Mesenchymal stem cell (in vitro differentiated cells and primary cell): ENCODE results near the gene AHNAK2.

ENCODE experiments used
- DNase-seq: peaks from one replicate; pipeline ENCODE4 v3.0.0-alpha.2; 2013
- H2AFZ ChIP-seq: one replicate; pipeline ENCODE4 v1.6.1; 2013; ENCODE audit warnings: low read depth, mild to moderate bottlenecking, control low read depth, inconsistent platforms, low read length, moderate library complexity
- H2AK5ac ChIP-seq: 2 replicates; pipeline ENCODE4 v1.6.1; 2013; ENCODE audit warnings: low read length, moderate library complexity, mild to moderate bottlenecking, inconsistent platforms; ENCODE audit not compliant: severe bottlenecking
- H2BK120ac ChIP-seq: one replicate; pipeline ENCODE4 v1.6.1; 2013; ENCODE audit warnings: low read depth, mild to moderate bottlenecking, inconsistent platforms, low read length, moderate library complexity
- H2BK12ac ChIP-seq, 2 experiments: one replicate each; pipeline ENCODE4 v1.6.1; 2013; ENCODE audit warnings: inconsistent platforms in 2 of 2, low read length in 2 of 2, mild to moderate bottlenecking in 2 of 2, moderate library complexity in 2 of 2, control low read depth in 1 of 2
- H2BK15ac ChIP-seq: one replicate; pipeline ENCODE4 v1.6.1; 2013; ENCODE audit warnings: mild to moderate bottlenecking, low read depth, inconsistent platforms; ENCODE audit not compliant: poor library complexity, severe bottlenecking
- H2BK5ac ChIP-seq: 2 replicates; pipeline ENCODE4 v1.6.1; 2013; ENCODE audit warnings: low read depth, mild to moderate bottlenecking, low read length, control low read depth, inconsistent platforms; ENCODE audit not compliant: poor library complexity, severe bottlenecking
- H3K14ac ChIP-seq, 2 experiments: one replicate each; pipeline ENCODE4 v1.6.1; 2013; ENCODE audit warnings: inconsistent platforms in 2 of 2, low read length in 2 of 2, control low read depth in 1 of 2, mild to moderate bottlenecking in 1 of 2, moderate library complexity in 1 of 2
- H3K18ac ChIP-seq, 2 experiments: one replicate each; pipeline ENCODE4 v1.6.1; 2013; ENCODE audit warnings: inconsistent platforms in 2 of 2, low read length in 2 of 2, control low read depth in 1 of 2, low read depth in 1 of 2, mild to moderate bottlenecking in 1 of 2
- H3K23ac ChIP-seq, 2 experiments: one replicate each; pipeline ENCODE4 v1.6.1; 2013; ENCODE audit warnings: inconsistent platforms in 2 of 2, low read length in 2 of 2, mild to moderate bottlenecking in 2 of 2, moderate library complexity in 2 of 2, control low read depth in 1 of 2
- H3K27ac ChIP-seq: 2 replicates; pipeline ENCODE4 v1.5.1; 2013; ENCODE audit warnings: mild to moderate bottlenecking, moderate library complexity, low read length, control low read depth, inconsistent platforms; ENCODE audit not compliant: poor library complexity, severe bottlenecking
- H3K27me3 ChIP-seq, 2 experiments: 2 replicates each; pipeline versions ENCODE4 v1.6.1 to v1.7.0; 2013; ENCODE audit warnings: low read length in 2 of 2, mild to moderate bottlenecking in 2 of 2, moderate library complexity in 2 of 2, control low read depth in 1 of 2, inconsistent platforms in 1 of 2; ENCODE audit not compliant: control insufficient read depth in 1 of 2, insufficient read depth in 1 of 2
- H3K36me3 ChIP-seq, 2 experiments: 2 replicates each; pipeline versions ENCODE4 v1.6.1 to v1.7.0; 2013; ENCODE audit warnings: low read length in 2 of 2, control low read depth in 1 of 2, inconsistent platforms in 1 of 2, low read depth in 1 of 2, mild to moderate bottlenecking in 1 of 2; ENCODE audit not compliant: insufficient read depth in 2 of 2, control insufficient read depth in 1 of 2
- H3K4ac ChIP-seq, 2 experiments: one replicate each; pipeline ENCODE4 v1.6.1; 2013; ENCODE audit warnings: inconsistent platforms in 2 of 2, low read length in 2 of 2, mild to moderate bottlenecking in 2 of 2, moderate library complexity in 2 of 2, control low read depth in 1 of 2, low read depth in 1 of 2
- H3K4me1 ChIP-seq: 2 replicates; pipeline ENCODE4 v1.6.1; 2013; ENCODE audit warnings: low read depth, low read length, control low read depth; ENCODE audit not compliant: control insufficient read depth, insufficient read depth
- H3K4me2 ChIP-seq: 2 replicates; pipeline ENCODE4 v1.6.1; 2013; ENCODE audit warnings: low read length, mild to moderate bottlenecking, inconsistent platforms; ENCODE audit not compliant: poor library complexity, severe bottlenecking
- H3K4me3 ChIP-seq, 2 experiments: 2 replicates each; pipeline versions ENCODE4 v1.5.1 to v1.7.0; 2013; ENCODE audit warnings: low read length in 2 of 2, mild to moderate bottlenecking in 2 of 2, control low read depth in 1 of 2, low read depth in 1 of 2; ENCODE audit not compliant: insufficient read depth in 1 of 2
- H3K79me1 ChIP-seq: replicated peaks from 2 replicates; pipeline ENCODE4 v1.6.1; 2013; ENCODE audit warnings: mild to moderate bottlenecking, control low read depth, low read length, inconsistent platforms; ENCODE audit not compliant: poor library complexity, severe bottlenecking
- H3K9ac ChIP-seq: 2 replicates; pipeline ENCODE4 v1.7.0; 2013; ENCODE audit warnings: mild to moderate bottlenecking, low read length, moderate library complexity
- H3K9me3 ChIP-seq: 2 replicates; pipeline ENCODE4 v1.7.0; 2013; ENCODE audit warnings: mild to moderate bottlenecking, low read length; ENCODE audit not compliant: control insufficient read depth
- H4K8ac ChIP-seq: one replicate; pipeline ENCODE4 v1.6.1; 2013; ENCODE audit warnings: inconsistent platforms, mild to moderate bottlenecking, low read length, moderate library complexity
- H4K91ac ChIP-seq: one replicate; pipeline ENCODE4 v1.6.1; 2013; ENCODE audit warnings: mild to moderate bottlenecking, low read length, inconsistent platforms
- WGBS: methylation state at CpG from one replicate; pipeline ENCODE4 v1.1.7; 2013; ENCODE audit warnings: mixed read lengths; 5-methylcytosine and 5-hydroxymethylcytosine counted together

The AHNAK2 gene

GRCh38 chr14:104989951-104990303 lies 11.8 kb upstream of the AHNAK2 start:
- Histone ChIP-seq H2AK5ac (no peak overlapping the region), H3K27ac (no peak overlapping the region), H2BK5ac (no peak overlapping the region), H2BK120ac (no peak overlapping the region), H4K8ac (no peak overlapping the region), H3K79me1 (peaks cover 16% of the 10 kb centered on the region), H2AFZ (no peak overlapping the region), H3K4me3 (no peak overlapping the region), H4K91ac (no peak overlapping the region), H3K4ac (no peak overlapping the region), H3K36me3 (peaks cover 50 to 57% of the 10 kb centered on the region in 2 experiments), H3K4me2 (no peak overlapping the region), H2BK15ac (no peak overlapping the region), H3K4me1 (peaks cover 21% of the 10 kb centered on the region), H3K18ac (no peak overlapping the region), H3K9ac (no peak overlapping the region), H3K27me3 (no peaks in the 10 kb centered on the region), H3K9me3 (no peaks in the 10 kb centered on the region), H2BK12ac (no peak overlapping the region), H3K23ac (no peak overlapping the region), H3K14ac (no peak overlapping the region)
- no peak for DNase-seq
- 87% methylated on average over 7 of the region's 7 CpGs for WGBS

- no peak overlapping the region for H3K18ac ChIP-seq
- H3K23ac ChIP-seq: no peak overlapping the region
- no peak overlapping the region for H3K27ac ChIP-seq
- H3K9ac ChIP-seq: no peak overlapping the region
- H3K14ac ChIP-seq: no peak overlapping the region
- WGBS: 95% methylated on average over 16 of the region's 16 CpGs
- H3K4ac ChIP-seq: no peak overlapping the region
- no peak overlapping the region for H2AFZ ChIP-seq
- no peak overlapping the region for H2BK15ac ChIP-seq
- no peak overlapping the region for H4K8ac ChIP-seq
- no peak overlapping the region for H4K91ac ChIP-seq
- H3K4me2 ChIP-seq: no peak overlapping the region
- no peak overlapping the region for H3K4me3 ChIP-seq
- H2BK5ac ChIP-seq: no peak overlapping the region
- no peak overlapping the region for H2BK120ac ChIP-seq
- DNase-seq: no peak
- peaks cover 24% of the 10 kb centered on the region for H3K4me1 ChIP-seq
- no peak overlapping the region for H2AK5ac ChIP-seq
- H2BK12ac ChIP-seq: no peak overlapping the region
- H3K27me3 ChIP-seq: no peaks in the 10 kb centered on the region
- peaks cover 45 to 51% of the 10 kb centered on the region in 2 experiments for H3K36me3 ChIP-seq
- peaks cover 16% of the 10 kb centered on the region for H3K79me1 ChIP-seq
- no peaks in the 10 kb centered on the region for H3K9me3 ChIP-seq
Observed at GRCh38 chr14:104989236-104989950, 11.2 kb upstream of the AHNAK2 start.

- Histone ChIP-seq H3K9me3 (no peaks in the 10 kb centered on the region), H2BK15ac (no peak overlapping the region), H3K4me1 (peaks cover 27% of the 10 kb centered on the region), H2BK5ac (no peak overlapping the region), H3K36me3 (peaks cover 17 to 24% of the 10 kb centered on the region in 2 experiments), H3K18ac (peak overlapping the region in 1 of 2 experiments; percentile 24), H3K27me3 (no peaks in the 10 kb centered on the region), H3K79me1 (peaks cover 16% of the 10 kb centered on the region), H3K4me3 (peak overlapping the region; percentile 79 to 80), H3K23ac (no peak overlapping the region), H3K9ac (peak overlapping the region; percentile 95), H3K4me2 (peak overlapping the region; percentile 86), H3K4ac (no peak overlapping the region), H3K14ac (no peak overlapping the region), H2AK5ac (no peak overlapping the region), H3K27ac (no peak overlapping the region), H2BK120ac (no peak overlapping the region), H2BK12ac (no peak overlapping the region), H4K8ac (no peak overlapping the region), H4K91ac (peak overlapping the region; percentile 29), H2AFZ (no peak overlapping the region)
- DNase-seq: no peak
- WGBS: 82% methylated on average over 19 of the region's 19 CpGs
Observed at GRCh38 chr14:104986487-104987164, 8.5 kb upstream of the AHNAK2 start.

GRCh38 chr14:104985675-104986486 lies 7.7 kb upstream of the AHNAK2 start, which contains the start of gene CLBA1:
Gene CLBA1 (plus strand): TSS chr14:104985788. CDS start chr14:104986432, 644 bp downstream.
- peaks cover 12 to 20% of the 10 kb centered on the region in 2 experiments for H3K36me3 ChIP-seq
- peak within 1 kb of the TSS; percentile 79 to 80 for H3K4me3 ChIP-seq
- H3K4ac ChIP-seq: peak within 1 kb of the TSS; percentile 16 to 40
- no peaks in the 10 kb centered on the region for H3K9me3 ChIP-seq
- H3K79me1 ChIP-seq: peaks cover 16% of the 10 kb centered on the region
- H3K14ac ChIP-seq: peak within 1 kb of the TSS in 1 of 2 experiments; percentile 9
- H3K4me1 ChIP-seq: peaks cover 31% of the 10 kb centered on the region
- H3K27ac ChIP-seq: no peak within 1 kb of the TSS
- WGBS: 8% methylated on average over 60 of the region's 77 CpGs
- H3K23ac ChIP-seq: no peak within 1 kb of the TSS
- peak; percentile 90 for DNase-seq
- peak within 1 kb of the TSS; percentile 74 for H2AK5ac ChIP-seq
- peak within 1 kb of the TSS; percentile 25 to 61 for H3K18ac ChIP-seq
- H2BK120ac ChIP-seq: no peak within 1 kb of the TSS
- H3K4me2 ChIP-seq: peak within 1 kb of the TSS; percentile 86
- H2BK12ac ChIP-seq: peak within 1 kb of the TSS; percentile 18 to 57
- peak within 1 kb of the TSS; percentile 95 for H3K9ac ChIP-seq
- H4K91ac ChIP-seq: peak within 1 kb of the TSS; percentile 80
- no peaks in the 10 kb centered on the region for H3K27me3 ChIP-seq
- peak within 1 kb of the TSS; percentile 73 for H2BK15ac ChIP-seq
- peak within 1 kb of the TSS; percentile 88 for H2AFZ ChIP-seq
- no peak within 1 kb of the TSS for H2BK5ac ChIP-seq
- H4K8ac ChIP-seq: peak within 1 kb of the TSS; percentile 81
